Measurements from ENCODE around the gene ARL5A. TPM values are rescaled to one million over a fixed set of nuclear protein-coding genes. Genes with fewer than 3 reads are reported as not detected.

Gene ARL5A
- polyA plus RNA-seq, 2 donors: 8.5 to 17.2 TPM

GRCh38 chr2:151761687-151762086 is 66.5 kb downstream of the ARL5A start:
- Histone ChIP-seq H3K27me3 (ENCODE audit: control insufficient read depth in 1 of 2, insufficient read depth in 2 of 2, low read length in 2 of 2) (no peaks in the 10 kb centered on the region), H3K4me1 (ENCODE audit: control insufficient read depth in 2 of 2, insufficient read depth in 2 of 2, low read length in 1 of 2) (no peaks in the 10 kb centered on the region), H3K36me3 (ENCODE audit: control insufficient read depth in 2 of 2, insufficient read depth in 2 of 2, low read length in 1 of 2) (no peaks in the 10 kb centered on the region)

DNA sequence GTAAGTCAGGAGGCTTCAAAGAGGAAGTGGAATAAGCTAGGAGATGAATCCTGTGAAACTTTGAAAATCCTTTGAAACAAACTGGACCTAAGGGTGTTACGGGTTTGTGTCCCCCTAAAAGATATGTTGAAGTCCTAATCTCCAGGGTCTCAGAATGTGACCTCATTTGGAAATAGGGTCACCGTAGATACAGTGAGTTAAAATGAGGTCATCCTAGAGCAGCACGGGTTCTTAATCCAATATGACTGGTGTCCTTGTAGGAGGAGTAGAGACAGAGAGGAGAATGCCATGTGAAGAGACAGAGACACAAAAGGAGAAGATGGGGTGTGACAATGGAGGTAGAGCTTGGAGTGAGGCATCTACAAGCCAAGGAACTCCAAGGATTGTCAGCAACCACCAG is 67.0 kb downstream of the ARL5A start:
- Histone ChIP-seq H3K4me3 (ENCODE audit: low read depth in 1 of 2, low read length in 2 of 2) (no peak overlapping the region), H3K36me3 (ENCODE audit: control insufficient read depth in 2 of 2, insufficient read depth in 2 of 2, low read length in 1 of 2) (no peaks in the 10 kb centered on the region), H3K4me1 (ENCODE audit: control insufficient read depth in 2 of 2, insufficient read depth in 2 of 2, low read length in 1 of 2) (no peaks in the 10 kb centered on the region), H3K9me3 (ENCODE audit: control insufficient read depth in 2 of 2, insufficient read depth in 1 of 2, low read depth in 1 of 2, low read length in 1 of 2) (no peaks in the 10 kb centered on the region), H3K27me3 (ENCODE audit: control insufficient read depth in 1 of 2, insufficient read depth in 2 of 2, low read length in 2 of 2) (no peaks in the 10 kb centered on the region), H3K27ac (ENCODE audit: low read depth in 2 of 2, low read length in 1 of 2) (no peak overlapping the region)
- 81 to 87% methylated on average over 3 of the region's 3 CpGs for WGBS, 2 donors

More at GRCh38 chr2:151761687-151762086, 66.5 kb downstream of the ARL5A start:
- Histone ChIP-seq H3K4me3 (ENCODE audit: low read depth in 1 of 2, low read length in 2 of 2) (no peak overlapping the region), H3K27ac (ENCODE audit: low read depth in 2 of 2, low read length in 1 of 2) (no peak overlapping the region), H3K9me3 (ENCODE audit: control insufficient read depth in 2 of 2, insufficient read depth in 1 of 2, low read depth in 1 of 2, low read length in 1 of 2) (no peaks in the 10 kb centered on the region)

- H3K4me1 ChIP-seq (ENCODE audit: control insufficient read depth in 2 of 2, insufficient read depth in 2 of 2, low read length in 1 of 2): no peaks in the 10 kb centered on the region
- H3K27me3 ChIP-seq (ENCODE audit: control insufficient read depth in 1 of 2, insufficient read depth in 2 of 2, low read length in 2 of 2): no peaks in the 10 kb centered on the region
- no peak overlapping the region for H3K4me3 ChIP-seq (ENCODE audit: low read depth in 1 of 2, low read length in 2 of 2)
- WGBS, 2 donors: 74 to 75% methylated on average over 11 of the region's 11 CpGs
- H3K36me3 ChIP-seq (ENCODE audit: control insufficient read depth in 2 of 2, insufficient read depth in 2 of 2, low read length in 1 of 2): no peaks in the 10 kb centered on the region
- H3K27ac ChIP-seq (ENCODE audit: low read depth in 2 of 2, low read length in 1 of 2): no peak overlapping the region
- no peaks in the 10 kb centered on the region for H3K9me3 ChIP-seq (ENCODE audit: control insufficient read depth in 2 of 2, insufficient read depth in 1 of 2, low read depth in 1 of 2, low read length in 1 of 2)
Measured at GRCh38 chr2:151760139-151760650, 68.0 kb downstream of the ARL5A start.

GRCh38 chr2:151758744-151759143 is 69.5 kb downstream of the ARL5A start:
- no peak overlapping the region for H3K27ac ChIP-seq (ENCODE audit: low read depth in 2 of 2, low read length in 1 of 2)
- no peaks in the 10 kb centered on the region for H3K4me1 ChIP-seq (ENCODE audit: control insufficient read depth in 2 of 2, insufficient read depth in 2 of 2, low read length in 1 of 2)
- no peaks in the 10 kb centered on the region for H3K36me3 ChIP-seq (ENCODE audit: control insufficient read depth in 2 of 2, insufficient read depth in 2 of 2, low read length in 1 of 2)
- WGBS, 2 donors: 85% methylated on average over 3 of the region's 3 CpGs
- H3K4me3 ChIP-seq (ENCODE audit: low read depth in 1 of 2, low read length in 2 of 2): no peak overlapping the region
- no peaks in the 10 kb centered on the region for H3K9me3 ChIP-seq (ENCODE audit: control insufficient read depth in 2 of 2, insufficient read depth in 1 of 2, low read depth in 1 of 2, low read length in 1 of 2)
- H3K27me3 ChIP-seq (ENCODE audit: control insufficient read depth in 1 of 2, insufficient read depth in 2 of 2, low read length in 2 of 2): no peaks in the 10 kb centered on the region

- Histone ChIP-seq H3K4me3 (ENCODE audit: low read depth in 1 of 2, low read length in 2 of 2) (no peak overlapping the region), H3K27ac (ENCODE audit: low read depth in 2 of 2, low read length in 1 of 2) (no peak overlapping the region), H3K9me3 (ENCODE audit: control insufficient read depth in 2 of 2, insufficient read depth in 1 of 2, low read depth in 1 of 2, low read length in 1 of 2) (no peaks in the 10 kb centered on the region), H3K27me3 (ENCODE audit: control insufficient read depth in 1 of 2, insufficient read depth in 2 of 2, low read length in 2 of 2) (no peaks in the 10 kb centered on the region), H3K4me1 (ENCODE audit: control insufficient read depth in 2 of 2, insufficient read depth in 2 of 2, low read length in 1 of 2) (no peaks in the 10 kb centered on the region), H3K36me3 (ENCODE audit: control insufficient read depth in 2 of 2, insufficient read depth in 2 of 2, low read length in 1 of 2) (no peaks in the 10 kb centered on the region)
- 21% methylated on average over 1 of the region's 1 CpG for WGBS, 2 donors
Measured at GRCh38 chr2:151757861-151758260, 70.4 kb downstream of the ARL5A start.

DNA sequence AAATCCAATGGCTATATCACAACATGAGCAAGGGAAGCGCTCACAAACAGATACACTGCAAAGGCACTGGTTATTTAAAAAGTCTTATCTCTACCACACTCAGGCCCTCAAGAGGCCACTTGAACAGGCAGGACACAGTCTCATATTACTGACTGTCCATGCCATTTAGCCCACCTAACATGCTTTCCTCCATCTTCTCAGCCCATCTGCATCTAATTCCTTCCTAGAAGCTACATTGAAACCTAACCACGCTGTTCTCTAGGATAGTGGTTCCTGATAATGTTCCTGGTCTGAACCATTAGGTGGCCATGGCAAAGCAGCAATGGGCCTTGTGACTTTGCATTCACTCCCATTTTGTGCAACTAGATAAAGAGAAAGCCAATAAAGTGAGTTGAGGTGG is 71.4 kb downstream of the ARL5A start:
- no peaks in the 10 kb centered on the region for H3K9me3 ChIP-seq (ENCODE audit: control insufficient read depth in 2 of 2, insufficient read depth in 1 of 2, low read depth in 1 of 2, low read length in 1 of 2)
- no peaks in the 10 kb centered on the region for H3K4me1 ChIP-seq (ENCODE audit: control insufficient read depth in 2 of 2, insufficient read depth in 2 of 2, low read length in 1 of 2)
- H3K27ac ChIP-seq (ENCODE audit: low read depth in 2 of 2, low read length in 1 of 2): no peak overlapping the region
- H3K4me3 ChIP-seq (ENCODE audit: low read depth in 1 of 2, low read length in 2 of 2): no peak overlapping the region
- H3K27me3 ChIP-seq (ENCODE audit: control insufficient read depth in 1 of 2, insufficient read depth in 2 of 2, low read length in 2 of 2): no peaks in the 10 kb centered on the region
- H3K36me3 ChIP-seq (ENCODE audit: control insufficient read depth in 2 of 2, insufficient read depth in 2 of 2, low read length in 1 of 2): no peaks in the 10 kb centered on the region
- WGBS, 2 donors: 96 to 100% methylated on average over 2 of the region's 2 CpGs

DNA sequence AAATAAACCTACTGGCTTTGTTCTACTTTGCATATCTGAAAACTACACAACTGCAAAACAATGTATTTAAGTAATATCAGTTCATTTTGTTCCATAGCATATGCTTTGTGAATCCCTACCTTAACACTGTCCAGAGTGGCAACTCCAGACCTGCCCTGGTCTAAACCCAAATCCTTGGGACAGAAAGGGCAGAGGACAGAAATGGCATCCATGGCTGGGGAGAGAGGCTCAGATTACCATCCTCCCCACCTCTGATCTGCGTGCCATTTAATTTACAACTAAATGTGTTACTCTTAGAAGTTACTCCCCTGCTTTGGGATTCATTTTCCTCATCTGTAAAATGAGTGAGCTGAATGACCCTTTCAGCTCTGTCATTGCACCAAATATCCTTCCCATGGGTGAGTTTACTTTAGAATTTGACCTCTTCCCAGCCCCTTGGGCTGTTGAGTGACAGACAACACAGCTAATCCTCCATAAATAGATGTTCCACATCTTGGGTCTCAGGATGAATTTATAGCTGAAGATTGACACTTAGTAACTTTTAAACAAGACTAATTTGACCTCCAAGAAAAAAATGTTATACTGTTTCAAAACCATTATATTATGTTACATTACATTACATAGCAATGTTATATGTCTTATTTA is 73.8 kb downstream of the ARL5A start:
- Histone ChIP-seq H3K36me3 (ENCODE audit: control insufficient read depth in 2 of 2, insufficient read depth in 2 of 2, low read length in 1 of 2) (no peaks in the 10 kb centered on the region), H3K27me3 (ENCODE audit: control insufficient read depth in 1 of 2, insufficient read depth in 2 of 2, low read length in 2 of 2) (no peaks in the 10 kb centered on the region), H3K27ac (ENCODE audit: low read depth in 2 of 2, low read length in 1 of 2) (no peak overlapping the region), H3K9me3 (ENCODE audit: control insufficient read depth in 2 of 2, insufficient read depth in 1 of 2, low read depth in 1 of 2, low read length in 1 of 2) (no peaks in the 10 kb centered on the region), H3K4me1 (ENCODE audit: control insufficient read depth in 2 of 2, insufficient read depth in 2 of 2, low read length in 1 of 2) (no peaks in the 10 kb centered on the region), H3K4me3 (ENCODE audit: low read depth in 1 of 2, low read length in 2 of 2) (no peak overlapping the region)
- 92 to 93% methylated on average over 1 of the region's 1 CpG for WGBS, 2 donors

- H3K27ac ChIP-seq (ENCODE audit: low read depth in 2 of 2, low read length in 1 of 2): no peak overlapping the region
- H3K4me3 ChIP-seq (ENCODE audit: low read depth in 1 of 2, low read length in 2 of 2): no peak overlapping the region
Measured at GRCh38 chr2:151753540-151753939, 74.7 kb downstream of the ARL5A start.

More at GRCh38 chr2:151753540-151753939, 74.7 kb downstream of the ARL5A start:
- Histone ChIP-seq H3K4me1 (ENCODE audit: control insufficient read depth in 2 of 2, insufficient read depth in 2 of 2, low read length in 1 of 2) (no peaks in the 10 kb centered on the region), H3K36me3 (ENCODE audit: control insufficient read depth in 2 of 2, insufficient read depth in 2 of 2, low read length in 1 of 2) (no peaks in the 10 kb centered on the region), H3K9me3 (ENCODE audit: control insufficient read depth in 2 of 2, insufficient read depth in 1 of 2, low read depth in 1 of 2, low read length in 1 of 2) (no peaks in the 10 kb centered on the region), H3K27me3 (ENCODE audit: control insufficient read depth in 1 of 2, insufficient read depth in 2 of 2, low read length in 2 of 2) (no peaks in the 10 kb centered on the region)

All from esophagus (tissue), 2 donors.